Measurements from ENCODE around the gene TLN1.

TLN1 gene

GRCh38 chr9:35732185-35732799 is at the start of gene TLN1, which contains the start of gene CREB3:
TSS of gene TLN1 (minus strand) at chr9:35732195. CDS start at chr9:35725694, 6,501 bp downstream.
TSS of gene CREB3 (plus strand) at chr9:35732666. CDS start at chr9:35732773, 107 bp downstream.
- DNase-seq: peak; percentile 98

- no peak for DNase-seq
These were observed 49.1 kb upstream of the TLN1 start for GRCh38 chr9:35781066-35781465.

- no peak for DNase-seq
These were observed 46.5 kb upstream of the TLN1 start for GRCh38 chr9:35778496-35778895.

GRCh38 chr9:35776018-35776417 is 44.0 kb upstream of the TLN1 start:
- DNase-seq: peak; percentile 91

GRCh38 chr9:35774907-35775635 is 43.1 kb upstream of the TLN1 start:
- DNase-seq: peak; percentile 58

GRCh38 chr9:35771943-35772342 is 39.9 kb upstream of the TLN1 start:
- peak; percentile 51 for DNase-seq

GRCh38 chr9:35771534-35771933 is 39.5 kb upstream of the TLN1 start:
- DNase-seq: peak; percentile 52

GRCh38 chr9:35771075-35771433 is 39.1 kb upstream of the TLN1 start:
- DNase-seq: peak; percentile 12

GRCh38 chr9:35769763-35770162 is 37.8 kb upstream of the TLN1 start:
- DNase-seq: no peak

GRCh38 chr9:35767458-35767857 is 35.5 kb upstream of the TLN1 start:
- no peak for DNase-seq

- no peak for DNase-seq
These were observed 35.0 kb upstream of the TLN1 start for GRCh38 chr9:35766997-35767396.

- no peak for DNase-seq
These were observed 31.8 kb upstream of the TLN1 start for GRCh38 chr9:35763803-35764202.

- DNase-seq: no peak
These were observed 31.2 kb upstream of the TLN1 start for GRCh38 chr9:35763181-35763580.

- DNase-seq: peak; percentile 90
These were observed 28.7 kb upstream of the TLN1 start for GRCh38 chr9:35760651-35761050.

GRCh38 chr9:35759795-35760194 is 27.8 kb upstream of the TLN1 start:
- no peak for DNase-seq

GRCh38 chr9:35758475-35759050 is 26.6 kb upstream of the TLN1 start:
- DNase-seq: no peak

GRCh38 chr9:35757892-35758275 is 25.9 kb upstream of the TLN1 start:
- no peak for DNase-seq

GRCh38 chr9:35757226-35757891 is 25.4 kb upstream of the TLN1 start:
- DNase-seq: peak; percentile 78

- DNase-seq: peak; percentile 85
These were observed 24.6 kb upstream of the TLN1 start for GRCh38 chr9:35756275-35757225.

GRCh38 chr9:35755071-35755470 is 23.1 kb upstream of the TLN1 start:
- DNase-seq: no peak

- peak; percentile 4 for DNase-seq
These were observed 22.3 kb upstream of the TLN1 start, which contains the start of gene MSMP for GRCh38 chr9:35754264-35754663. TSS of gene MSMP (minus strand) at chr9:35754276. CDS start at chr9:35754129, 147 bp downstream.

GRCh38 chr9:35753466-35753865 is 21.5 kb upstream of the TLN1 start:
- no peak for DNase-seq

GRCh38 chr9:35750256-35750531 is 18.2 kb upstream of the TLN1 start:
- no peak for DNase-seq
